Measurements from ENCODE around the gene NAV2.
"Not testable (repeated sequence)": the region's sequence is repeated elsewhere in the genome, so short reads cannot be mapped to it uniquely, and the experiment has no call there.

NAV2 gene

GRCh38 chr11:19873730-19874129 lies 161.1 kb downstream of the NAV2 start:
- no peak for DNase-seq

- DNase-seq = no peak
Observed at GRCh38 chr11:19874266-19874665, 161.6 kb downstream of the NAV2 start.

GRCh38 chr11:19876750-19877149 lies 164.1 kb downstream of the NAV2 start:
- no peak for DNase-seq

- DNase-seq = no peak
Observed at GRCh38 chr11:19878520-19878919, 165.9 kb downstream of the NAV2 start.

- DNase-seq = no peak
Observed at GRCh38 chr11:19879307-19880087, 166.9 kb downstream of the NAV2 start.

GRCh38 chr11:19880088-19880345 lies 167.4 kb downstream of the NAV2 start:
- DNase-seq = no peak

GRCh38 chr11:19881177-19881576 lies 168.5 kb downstream of the NAV2 start:
- no peak for DNase-seq

- DNase-seq = no peak
Observed at GRCh38 chr11:19882356-19882755, 169.7 kb downstream of the NAV2 start.

- no peak for DNase-seq
Observed at GRCh38 chr11:19886498-19886897, 173.9 kb downstream of the NAV2 start.

- no peak for DNase-seq
Observed at GRCh38 chr11:19887842-19888241, 175.2 kb downstream of the NAV2 start.

- no peak for DNase-seq
Observed at GRCh38 chr11:19889531-19889930, 176.9 kb downstream of the NAV2 start.

GRCh38 chr11:19890308-19890707 lies 177.7 kb downstream of the NAV2 start:
- DNase-seq = no peak

GRCh38 chr11:19891022-19891421 lies 178.4 kb downstream of the NAV2 start:
- no peak for DNase-seq

- DNase-seq = no peak
Observed at GRCh38 chr11:19892387-19892786, 179.8 kb downstream of the NAV2 start.

GRCh38 chr11:19892876-19893275 lies 180.2 kb downstream of the NAV2 start:
- no peak for DNase-seq

GRCh38 chr11:19894404-19894803 lies 181.8 kb downstream of the NAV2 start:
- DNase-seq = no peak

- DNase-seq = not testable (repeated sequence)
Observed at GRCh38 chr11:19895037-19895436, 182.4 kb downstream of the NAV2 start.

GRCh38 chr11:19895776-19896175 lies 183.1 kb downstream of the NAV2 start:
- DNase-seq = no peak

- DNase-seq = peak; percentile 30
Observed at GRCh38 chr11:19903620-19904069, 191.0 kb downstream of the NAV2 start.

GRCh38 chr11:19905280-19905853 lies 192.7 kb downstream of the NAV2 start:
- DNase-seq = no peak

GRCh38 chr11:19906126-19906525 lies 193.5 kb downstream of the NAV2 start:
- DNase-seq = no peak

- no peak for DNase-seq
Observed at GRCh38 chr11:19907008-19907579, 194.5 kb downstream of the NAV2 start.

- DNase-seq = no peak
Observed at GRCh38 chr11:19907839-19908238, 195.2 kb downstream of the NAV2 start.

GRCh38 chr11:19910931-19911330 lies 198.3 kb downstream of the NAV2 start:
- DNase-seq = no peak
